ENCODE data around the gene TFF3.

The TFF3 gene

GRCh38 chr21:42347601-42348327 is 32.6 kb upstream of the TFF3 start:
- TF ChIP-seq SIN3A (IDR thresholded peaks at IDR 0.05; ENCODE audit: borderline replicate concordance, insufficient read depth, low read length) (no peak), FOXP2 (optimal IDR thresholded peaks at IDR 0.05; ENCODE audit: borderline replicate concordance, extremely low read depth, extremely low read length, insufficient read depth) (no peak), POLR2AphosphoS5 (IDR thresholded peaks at IDR 0.05; ENCODE audit: low read depth, low read length) (no peak), REST (IDR thresholded peaks at IDR 0.05; ENCODE audit: insufficient read depth in 1 of 2, low read depth in 2 of 2, low read length in 2 of 2) (no peak), TAF1 (IDR thresholded peaks at IDR 0.05; ENCODE audit: borderline replicate concordance, insufficient read depth, low read length) (no peak)

- no peak for TF ChIP-seq TAF1 (IDR thresholded peaks at IDR 0.05; ENCODE audit: borderline replicate concordance, insufficient read depth, low read length)
- no peak for TF ChIP-seq SIN3A (IDR thresholded peaks at IDR 0.05; ENCODE audit: borderline replicate concordance, insufficient read depth, low read length)
- no peak for TF ChIP-seq POLR2AphosphoS5 (IDR thresholded peaks at IDR 0.05; ENCODE audit: low read depth, low read length)
- no peak for TF ChIP-seq REST (IDR thresholded peaks at IDR 0.05; ENCODE audit: insufficient read depth in 1 of 2, low read depth in 2 of 2, low read length in 2 of 2)
- no peak for TF ChIP-seq FOXP2 (optimal IDR thresholded peaks at IDR 0.05; ENCODE audit: borderline replicate concordance, extremely low read depth, extremely low read length, insufficient read depth)
These were observed 31.8 kb upstream of the TFF3 start for GRCh38 chr21:42346866-42347600.

GRCh38 chr21:42346441-42346840 is 31.2 kb upstream of the TFF3 start:
- no peak for TF ChIP-seq FOXP2 (optimal IDR thresholded peaks at IDR 0.05; ENCODE audit: borderline replicate concordance, extremely low read depth, extremely low read length, insufficient read depth)
- no peak for TF ChIP-seq TAF1 (IDR thresholded peaks at IDR 0.05; ENCODE audit: borderline replicate concordance, insufficient read depth, low read length)
- no peak for TF ChIP-seq SIN3A (IDR thresholded peaks at IDR 0.05; ENCODE audit: borderline replicate concordance, insufficient read depth, low read length)
- TF ChIP-seq REST (IDR thresholded peaks at IDR 0.05; ENCODE audit: insufficient read depth in 1 of 2, low read depth in 2 of 2, low read length in 2 of 2) = no peak
- TF ChIP-seq POLR2AphosphoS5 (IDR thresholded peaks at IDR 0.05; ENCODE audit: low read depth, low read length) = no peak

GRCh38 chr21:42344631-42345030 is 29.4 kb upstream of the TFF3 start:
- TF ChIP-seq SIN3A (IDR thresholded peaks at IDR 0.05; ENCODE audit: borderline replicate concordance, insufficient read depth, low read length) = no peak

GRCh38 chr21:42343963-42344510 is 28.8 kb upstream of the TFF3 start:
- no peak for TF ChIP-seq REST (IDR thresholded peaks at IDR 0.05; ENCODE audit: insufficient read depth in 1 of 2, low read depth in 2 of 2, low read length in 2 of 2)
- TF ChIP-seq TAF1 (IDR thresholded peaks at IDR 0.05; ENCODE audit: borderline replicate concordance, insufficient read depth, low read length) = no peak

Data from PFSK-1 (cell line).